HG02678 (cell line): ENCODE data around the gene YES1.

Source experiments
- ATAC-seq: cut with Tn5 transposase; IDR thresholded peaks from one replicate; pipeline ENCODE4 v1.9.1; 2021; ENCODE audit warnings: mild to moderate bottlenecking, moderate library complexity; ENCODE audit not compliant: unreplicated experiment

YES1 gene

GRCh38 chr18:811892-812375, at the start of gene YES1:
Gene YES1, minus strand, starts transcription at chr18:812242. Its CDS starts 55,415 bp downstream, at chr18:756827.
- ATAC-seq: peak; percentile 57

- ATAC-seq: no peak
Observed at GRCh38 chr18:857986-858385, 45.9 kb upstream of the YES1 start.

- no peak for ATAC-seq
Observed at GRCh38 chr18:853471-853870, 41.4 kb upstream of the YES1 start.

GRCh38 chr18:850960-851359, 38.9 kb upstream of the YES1 start:
- no peak for ATAC-seq

GRCh38 chr18:849021-849420, 37.0 kb upstream of the YES1 start:
- no peak for ATAC-seq

- no peak for ATAC-seq
Observed at GRCh38 chr18:848062-848861, 36.2 kb upstream of the YES1 start.

GRCh38 chr18:845152-845819, 33.2 kb upstream of the YES1 start:
- no peak for ATAC-seq

- ATAC-seq: no peak
Observed at GRCh38 chr18:841647-842370, 29.8 kb upstream of the YES1 start.

GRCh38 chr18:840516-840915, 28.5 kb upstream of the YES1 start:
- ATAC-seq: no peak

- no peak for ATAC-seq
Observed at GRCh38 chr18:840023-840408, 28.0 kb upstream of the YES1 start.

GRCh38 chr18:839224-840022, 27.4 kb upstream of the YES1 start:
- peak; percentile 98 for ATAC-seq

GRCh38 chr18:837922-838321, 25.9 kb upstream of the YES1 start:
- no peak for ATAC-seq

- ATAC-seq: no peak
Observed at GRCh38 chr18:834082-834720, 22.2 kb upstream of the YES1 start.

GRCh38 chr18:833197-833596, 21.2 kb upstream of the YES1 start:
- ATAC-seq: no peak

GRCh38 chr18:832085-832681, 20.1 kb upstream of the YES1 start:
- ATAC-seq: no peak

GRCh38 chr18:830315-830901, 18.4 kb upstream of the YES1 start:
- ATAC-seq: peak; percentile 59

- no peak for ATAC-seq
Observed at GRCh38 chr18:829432-829831, 17.4 kb upstream of the YES1 start.

GRCh38 chr18:827093-827677, 15.1 kb upstream of the YES1 start:
- ATAC-seq: no peak

- no peak for ATAC-seq
Observed at GRCh38 chr18:825891-826585, 14.0 kb upstream of the YES1 start.
